CD8-positive, alpha-beta memory T cell (primary cell): ENCODE results near the gene MAGI2. TPM values are rescaled to one million over a fixed set of nuclear protein-coding genes. Genes with fewer than 3 reads are reported as not detected.
"Not testable (repeated sequence)": the region's sequence is repeated elsewhere in the genome, so short reads cannot be mapped to it uniquely, and the experiment has no call there.

ENCODE experiments used
- CTCF ChIA-PET: fragments of 350-600 bp; sonication (Branson Sonifier 250); formaldehyde crosslinking; loops from one replicate; lab custom pipeline; 2021; ENCODE audit warnings: antibody characterized with exemption; lab: Charles Lee
- POLR2A ChIA-PET: fragments of 350-600 bp; sonication (Branson Sonifier 250); formaldehyde crosslinking; loops from one replicate; lab custom pipeline; 2021; ENCODE audit warnings: antibody characterized with exemption; lab: Charles Lee
- DNase-seq, 5 donors: peaks; one replicate each; pipeline versions ENCODE4 v3.0.0 to v3.0.0-alpha.2; 2020 to 2022; ENCODE audit warnings: mixed read lengths in 1 of 5
- H3K27ac ChIP-seq: one replicate; pipeline ENCODE4 v1.7.0; 2013; ENCODE audit warnings: low read depth, mild to moderate bottlenecking, low read length, moderate library complexity
- H3K27me3 ChIP-seq: 2 replicates; pipeline ENCODE4 v1.7.0; 2013; ENCODE audit warnings: low read length, mild to moderate bottlenecking; ENCODE audit not compliant: insufficient read depth, poor library complexity, severe bottlenecking
- H3K36me3 ChIP-seq: 2 replicates; pipeline ENCODE4 v1.7.0; 2013; ENCODE audit warnings: mild to moderate bottlenecking, low read length, moderate library complexity; ENCODE audit not compliant: insufficient read depth
- H3K4me1 ChIP-seq: 2 replicates; pipeline ENCODE4 v1.7.0; 2013; ENCODE audit warnings: mild to moderate bottlenecking, low read length, moderate library complexity; ENCODE audit not compliant: insufficient read depth
- H3K4me3 ChIP-seq: 2 replicates; pipeline ENCODE4 v1.7.0; 2013; ENCODE audit warnings: mild to moderate bottlenecking, low read length
- H3K9me3 ChIP-seq: 2 replicates; pipeline ENCODE4 v1.7.0; 2013; ENCODE audit warnings: mild to moderate bottlenecking, low read length
- H3K27ac Mint-ChIP-seq, 8 donors: one replicate each; pipeline ENCODE4 v1.8.0; 2020 to 2021; ENCODE audit warnings: mixed read lengths in 8 of 8, mild to moderate bottlenecking in 6 of 8, inconsistent platforms in 3 of 8, moderate library complexity in 3 of 8
- H3K27me3 Mint-ChIP-seq, 2 donors: one replicate each; pipeline ENCODE4 v1.8.0; 2020 to 2021; ENCODE audit warnings: mixed read lengths in 2 of 2, mild to moderate bottlenecking in 1 of 2, moderate library complexity in 1 of 2
- H3K36me3 Mint-ChIP-seq, 3 donors: one replicate each; pipeline ENCODE4 v1.8.0; 2020 to 2021; ENCODE audit warnings: mixed read lengths in 3 of 3, inconsistent platforms in 1 of 3, mild to moderate bottlenecking in 1 of 3
- H3K4me1 Mint-ChIP-seq, 3 donors: one replicate each; pipeline ENCODE4 v1.8.0; 2020 to 2021; ENCODE audit warnings: mixed read lengths in 3 of 3, inconsistent platforms in 1 of 3, mild to moderate bottlenecking in 1 of 3
- H3K4me3 Mint-ChIP-seq, 7 donors: one replicate each; pipeline ENCODE4 v1.8.0; 2020 to 2021; ENCODE audit warnings: mixed read lengths in 7 of 7, mild to moderate bottlenecking in 6 of 7, moderate library complexity in 4 of 7, inconsistent platforms in 2 of 7
- H3K9me3 Mint-ChIP-seq, 5 donors: one replicate each; pipeline ENCODE4 v1.8.0; 2020 to 2022; ENCODE audit warnings: mixed read lengths in 5 of 5, mild to moderate bottlenecking in 3 of 5, moderate library complexity in 2 of 5, inconsistent platforms in 1 of 5
- polyA plus RNA-seq: library from polyadenylated mRNA; unstranded; fragments of 300-500 nt; fragmentation: Illumina TruSeq; gene quantifications from one replicate; pipeline ENCODE4 v1.2.3, GENCODE V29; 2021
- total RNA-seq, 2 experiments: library from RNA; stranded (reverse); gene quantifications; one replicate each; pipeline ENCODE4 v1.2.3, GENCODE V29; 2021

The MAGI2 gene
- total and polyA plus RNA-seq, 3 experiments from 2014 or later, result 0.26 to 0.33 TPM; not detected in 1

DNA sequence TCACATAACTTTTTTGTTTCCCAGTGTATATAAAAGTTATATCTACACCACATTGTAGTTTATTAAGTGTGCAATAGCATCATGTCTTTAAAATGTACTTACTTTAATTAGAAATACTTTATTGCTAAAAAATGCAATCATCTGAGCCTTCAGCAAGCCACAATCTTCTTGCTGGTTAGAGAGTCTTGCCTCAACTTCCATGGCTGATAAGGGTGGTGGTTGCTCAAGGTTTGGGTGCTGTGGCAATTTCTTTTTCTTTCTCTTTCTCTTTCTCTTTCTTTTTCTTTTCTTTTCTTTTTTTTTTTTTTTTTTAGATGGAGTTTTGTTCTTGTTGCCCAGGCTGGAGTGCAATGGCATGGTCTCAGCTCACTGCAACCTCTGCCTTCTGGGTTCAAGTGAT lies 360.0 kb downstream of the MAGI2 start:
- no peaks in the 10 kb centered on the region for H3K4me1 ChIP-seq

DNA sequence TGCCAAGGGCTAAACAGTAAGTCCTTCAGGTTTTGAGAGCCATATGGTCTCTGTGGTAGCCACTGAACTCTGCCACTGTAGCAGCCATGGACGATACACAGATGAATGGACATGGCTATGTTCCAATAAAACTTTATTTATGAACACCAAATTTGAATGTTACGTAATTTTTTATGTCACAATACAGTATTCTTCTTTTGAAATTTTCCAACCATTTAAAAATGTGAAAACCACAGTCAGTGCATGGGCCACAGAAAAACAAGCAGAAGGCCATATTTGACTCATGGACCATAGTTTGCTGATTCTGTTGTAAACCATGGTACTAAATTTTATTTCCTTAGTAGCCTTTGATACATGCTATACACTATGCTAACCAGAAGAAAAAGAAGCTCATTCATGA lies 361.8 kb downstream of the MAGI2 start:
- Mint-ChIP-seq H3K27ac (no peak overlapping the region), H3K27me3 (no peaks in the 10 kb centered on the region), H3K4me1 (no peaks in the 10 kb centered on the region), H3K9me3 (peaks cover 6 to 15% (median 8%) of the 10 kb centered on the region in 5 donors), H3K36me3 (no peaks in the 10 kb centered on the region), H3K4me3 (no peak overlapping the region)
- DNase-seq, result no peak
- Histone ChIP-seq H3K4me1 (no peaks in the 10 kb centered on the region), H3K9me3 (no peaks in the 10 kb centered on the region), H3K27ac (no peak overlapping the region), H3K27me3 (no peaks in the 10 kb centered on the region), H3K4me3 (no peak overlapping the region), H3K36me3 (no peaks in the 10 kb centered on the region)
- ChIA-PET POLR2A (no interaction called here), CTCF (no interaction called here)

More for the DNA sequence above, 360.0 kb downstream of the MAGI2 start:
- H3K9me3 ChIP-seq, result no peaks in the 10 kb centered on the region
- H3K4me3 ChIP-seq, result no peak overlapping the region
- no peaks in the 10 kb centered on the region for H3K36me3 ChIP-seq
- no peak overlapping the region for H3K4me3 Mint-ChIP-seq
- no peak for DNase-seq
- no peaks in the 10 kb centered on the region for H3K36me3 Mint-ChIP-seq
- H3K9me3 Mint-ChIP-seq, result peaks cover 6 to 15% (median 12%) of the 10 kb centered on the region in 5 donors
- no peak overlapping the region for H3K27ac Mint-ChIP-seq
- H3K27me3 ChIP-seq, result no peaks in the 10 kb centered on the region
- POLR2A ChIA-PET, result no interaction called here
- H3K27me3 Mint-ChIP-seq, result no peaks in the 10 kb centered on the region
- CTCF ChIA-PET, result no interaction called here
- H3K27ac ChIP-seq, result no peak overlapping the region
- no peaks in the 10 kb centered on the region for H3K4me1 Mint-ChIP-seq

DNA sequence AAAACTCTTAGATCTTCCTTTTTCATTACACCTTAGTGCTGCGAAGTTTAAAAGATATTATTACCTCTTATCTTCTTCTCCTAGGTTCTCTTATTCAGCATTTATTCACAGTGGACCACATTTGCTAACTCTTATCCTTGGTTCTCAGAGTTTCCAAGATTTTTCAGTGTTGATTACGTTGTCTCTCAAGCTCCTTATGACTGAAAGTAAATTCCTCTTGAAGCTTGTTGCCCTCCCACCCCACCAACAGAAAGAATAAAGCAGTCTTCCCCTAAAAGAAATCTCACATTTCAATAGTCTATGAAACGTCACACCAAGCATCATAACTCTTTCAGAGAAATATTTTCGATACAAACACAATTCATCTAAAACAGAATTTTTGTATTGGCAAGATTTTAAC lies 362.5 kb downstream of the MAGI2 start:
- Mint-ChIP-seq H3K36me3 (no peaks in the 10 kb centered on the region), H3K9me3 (peaks cover 5 to 8% (median 6%) of the 10 kb centered on the region in 5 donors), H3K27ac (no peak overlapping the region), H3K4me1 (no peaks in the 10 kb centered on the region), H3K4me3 (no peak overlapping the region), H3K27me3 (no peaks in the 10 kb centered on the region)
- Histone ChIP-seq H3K27ac (no peak overlapping the region), H3K4me3 (no peak overlapping the region), H3K4me1 (no peaks in the 10 kb centered on the region), H3K9me3 (no peaks in the 10 kb centered on the region), H3K36me3 (no peaks in the 10 kb centered on the region), H3K27me3 (no peaks in the 10 kb centered on the region)
- DNase-seq, result no peak
- ChIA-PET CTCF (no interaction called here), POLR2A (no interaction called here)

DNA sequence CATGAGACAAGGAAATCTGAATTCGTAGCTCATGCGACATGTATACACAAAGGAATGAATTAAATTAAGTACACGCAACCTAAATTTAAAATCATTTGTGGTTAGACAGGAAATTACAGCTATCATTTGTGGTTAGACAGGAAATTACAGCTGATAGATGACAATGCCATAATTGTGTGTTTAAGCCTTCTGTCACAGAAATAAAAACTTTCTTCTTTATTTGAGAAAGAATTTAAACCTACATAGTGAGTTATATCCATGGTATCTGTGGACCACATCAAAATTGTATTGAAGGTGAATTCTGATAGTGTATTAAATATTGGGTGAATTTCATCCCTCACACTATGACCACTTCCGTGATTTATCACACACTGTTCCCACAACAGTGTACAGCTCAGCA lies 362.9 kb downstream of the MAGI2 start:
- CTCF ChIA-PET, result no interaction called here

DNA sequence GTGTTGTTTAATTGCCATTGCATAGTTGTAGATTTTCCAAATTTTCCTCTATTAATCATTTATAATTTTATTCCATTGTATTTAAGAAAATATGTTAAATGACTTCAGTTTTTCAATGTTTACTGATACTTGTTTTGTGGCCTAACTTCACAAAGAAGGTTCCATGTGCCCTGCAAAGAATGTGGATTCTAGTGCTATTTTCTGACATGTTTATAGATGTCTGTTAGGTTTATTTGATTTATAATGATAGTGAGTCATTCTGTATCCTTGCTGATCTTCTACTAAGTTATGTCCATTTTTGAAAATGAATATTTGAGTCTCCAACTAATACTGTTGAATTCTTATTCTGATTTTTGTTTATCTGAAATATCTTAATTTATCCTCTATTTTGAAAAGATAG lies 369.0 kb downstream of the MAGI2 start:
- H3K4me1 Mint-ChIP-seq, result no peaks in the 10 kb centered on the region
- H3K36me3 Mint-ChIP-seq, result no peaks in the 10 kb centered on the region
- Histone ChIP-seq H3K27ac (no peak overlapping the region), H3K9me3 (no peaks in the 10 kb centered on the region), H3K4me1 (no peaks in the 10 kb centered on the region), H3K36me3 (no peaks in the 10 kb centered on the region), H3K4me3 (no peak overlapping the region), H3K27me3 (no peaks in the 10 kb centered on the region)
- POLR2A ChIA-PET, result no interaction called here
- CTCF ChIA-PET, result no interaction called here
- no peak for DNase-seq
- H3K4me3 Mint-ChIP-seq, result no peak overlapping the region
- H3K9me3 Mint-ChIP-seq, result peaks cover 0 to 18% (median 6%) of the 10 kb centered on the region in 5 donors
- H3K27ac Mint-ChIP-seq, result no peak overlapping the region
- no peaks in the 10 kb centered on the region for H3K27me3 Mint-ChIP-seq

More for the DNA sequence above, 362.9 kb downstream of the MAGI2 start:
- Histone ChIP-seq H3K36me3 (no peaks in the 10 kb centered on the region), H3K27ac (no peak overlapping the region), H3K27me3 (no peaks in the 10 kb centered on the region), H3K4me3 (no peak overlapping the region), H3K9me3 (no peaks in the 10 kb centered on the region), H3K4me1 (no peaks in the 10 kb centered on the region)
- Mint-ChIP-seq H3K4me3 (no peak overlapping the region), H3K36me3 (no peaks in the 10 kb centered on the region), H3K27me3 (no peaks in the 10 kb centered on the region), H3K4me1 (no peaks in the 10 kb centered on the region), H3K9me3 (peaks cover 4 to 8% (median 6%) of the 10 kb centered on the region in 5 donors), H3K27ac (no peak overlapping the region)
- no peak for DNase-seq
- POLR2A ChIA-PET, result no interaction called here

DNA sequence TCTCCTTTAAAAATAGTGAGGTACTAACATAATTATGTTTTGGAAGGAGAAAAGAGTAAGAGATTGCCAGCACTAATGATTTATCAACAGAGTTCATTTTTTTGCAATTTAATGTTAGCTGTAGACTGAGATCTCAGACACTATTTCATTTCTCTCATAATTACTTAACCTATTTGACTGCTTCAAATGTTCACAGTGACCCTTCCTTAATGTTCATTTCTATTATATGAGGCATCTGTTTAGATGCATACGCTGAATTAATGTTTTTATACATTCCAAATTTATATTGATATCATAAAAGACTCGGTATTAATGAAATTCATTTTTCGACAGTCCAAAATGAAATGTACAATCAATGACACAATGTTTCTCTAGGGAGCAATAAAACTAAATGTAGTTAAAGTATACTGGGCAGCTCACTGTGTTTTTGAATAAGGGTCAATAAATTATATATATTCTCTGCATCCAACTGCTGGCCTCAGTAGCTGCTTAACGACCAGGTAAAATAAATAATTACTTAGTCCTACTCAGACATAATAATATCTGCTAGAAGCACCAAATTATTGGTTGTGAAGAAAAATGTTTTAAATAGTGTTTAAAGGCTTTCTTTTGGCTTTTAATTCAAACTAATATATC lies 373.4 kb downstream of the MAGI2 start:
- Histone ChIP-seq H3K27ac (no peak overlapping the region), H3K9me3 (no peaks in the 10 kb centered on the region), H3K36me3 (no peaks in the 10 kb centered on the region), H3K27me3 (no peaks in the 10 kb centered on the region), H3K4me3 (no peak overlapping the region), H3K4me1 (no peaks in the 10 kb centered on the region)
- no peak overlapping the region for H3K27ac Mint-ChIP-seq
- H3K27me3 Mint-ChIP-seq, result no peaks in the 10 kb centered on the region
- ChIA-PET POLR2A (no interaction called here), CTCF (no interaction called here)
- no peaks in the 10 kb centered on the region for H3K4me1 Mint-ChIP-seq
- H3K36me3 Mint-ChIP-seq, result no peaks in the 10 kb centered on the region
- H3K9me3 Mint-ChIP-seq, result peaks cover 0 to 28% (median 5%) of the 10 kb centered on the region in 5 donors
- DNase-seq, result no peak
- H3K4me3 Mint-ChIP-seq, result no peak overlapping the region

DNA sequence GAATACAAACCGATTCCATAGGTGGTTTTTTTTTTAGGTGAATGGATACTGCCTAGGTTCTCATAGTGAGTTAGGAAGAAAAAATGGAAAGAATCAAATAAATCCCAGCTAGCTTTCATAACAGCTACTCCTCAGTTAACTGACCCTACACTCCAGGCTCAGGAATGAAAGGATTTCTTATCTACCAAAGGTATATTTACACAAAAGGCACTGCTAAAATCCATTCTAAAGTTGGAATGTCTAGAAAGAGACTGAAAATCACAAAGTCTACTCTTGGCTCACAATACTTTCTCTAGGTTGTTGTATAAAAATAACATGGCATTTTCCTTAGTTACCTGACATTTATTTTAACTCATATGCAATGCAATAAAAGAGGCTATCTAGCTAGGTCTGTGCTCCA lies 375.2 kb downstream of the MAGI2 start:
- H3K27me3 Mint-ChIP-seq, result no peaks in the 10 kb centered on the region
- H3K36me3 Mint-ChIP-seq, result no peaks in the 10 kb centered on the region
- no peak for DNase-seq
- no peak overlapping the region for H3K27ac Mint-ChIP-seq
- CTCF ChIA-PET, result no interaction called here
- Histone ChIP-seq H3K4me3 (no peak overlapping the region), H3K36me3 (no peaks in the 10 kb centered on the region), H3K27ac (no peak overlapping the region), H3K9me3 (no peaks in the 10 kb centered on the region), H3K27me3 (no peaks in the 10 kb centered on the region), H3K4me1 (no peaks in the 10 kb centered on the region)
- no peak overlapping the region for H3K4me3 Mint-ChIP-seq
- POLR2A ChIA-PET, result no interaction called here
- no peaks in the 10 kb centered on the region for H3K4me1 Mint-ChIP-seq
- peaks cover 4 to 25% (median 9%) of the 10 kb centered on the region in 5 donors for H3K9me3 Mint-ChIP-seq

DNA sequence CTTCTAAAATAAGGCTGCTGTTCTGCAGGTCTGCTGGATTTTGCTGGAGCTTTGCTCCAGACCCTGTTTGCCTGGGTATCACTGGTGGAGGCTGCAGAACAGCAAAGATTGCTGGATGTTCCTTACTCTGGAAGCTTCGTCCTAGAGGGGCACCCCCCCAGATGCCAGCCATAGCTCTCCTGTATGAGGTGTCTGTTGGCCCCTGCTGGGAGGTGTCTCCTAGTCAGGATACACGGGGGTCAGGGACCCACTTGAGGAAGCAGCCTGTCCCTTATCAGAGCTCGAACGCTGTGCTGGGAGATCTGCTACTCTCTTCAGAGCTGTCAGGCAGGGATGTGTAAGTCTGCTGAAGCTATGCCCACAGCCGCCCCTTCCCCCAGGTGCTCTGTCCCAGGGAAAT lies 382.3 kb downstream of the MAGI2 start:
- H3K27me3 ChIP-seq, H3K27ac Mint-ChIP-seq, CTCF ChIA-PET, H3K4me1 Mint-ChIP-seq, POLR2A ChIA-PET, H3K9me3 ChIP-seq, H3K27ac ChIP-seq, H3K27me3 Mint-ChIP-seq, H3K36me3 Mint-ChIP-seq, DNase-seq, H3K4me1 ChIP-seq, H3K4me3 Mint-ChIP-seq, H3K36me3 ChIP-seq, H3K4me3 ChIP-seq: not testable (repeated sequence)
- H3K9me3 Mint-ChIP-seq, result peaks cover 8 to 22% (median 17%) of the 10 kb centered on the region in 5 donors
